Measurements from ENCODE around the gene HNF1A. TPM values are rescaled to one million over a fixed set of nuclear protein-coding genes. Genes with fewer than 3 reads are reported as not detected.

HNF1A gene
- total and polyA plus RNA-seq, 9 of the 15 experiments (the other 6 are each of a cell fraction or from before 2014, with no cell fraction given), result not detected

DNA sequence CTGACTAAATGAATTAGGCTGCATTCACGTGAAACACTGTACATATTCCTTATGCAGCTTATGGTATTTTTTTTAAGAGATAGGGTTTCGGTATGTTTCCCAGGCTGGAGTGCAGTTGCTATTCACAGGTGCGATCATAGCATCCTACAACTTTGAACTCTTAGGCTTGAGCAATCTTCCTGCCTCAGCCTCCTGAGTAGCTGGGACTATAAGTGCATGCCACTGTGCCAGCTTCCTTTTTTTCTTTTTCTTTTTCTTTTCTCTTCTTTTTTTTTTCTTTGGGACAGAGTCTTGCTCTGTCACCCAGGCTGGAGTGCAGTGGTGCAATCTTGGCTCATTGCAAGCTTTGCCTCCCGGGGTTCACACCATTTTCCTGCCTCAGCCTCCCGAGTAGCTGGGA, 38.3 kb upstream of the HNF1A start (continued):
- TF ChIP-seq GATAD2B (IDR thresholded peaks at IDR 0.05; ENCODE audit: borderline replicate concordance) (no peak), IRF9 (tag; IDR thresholded peaks at IDR 0.05) (no peak), NFIX (CRISPR knock-in tag; IDR thresholded peaks at IDR 0.05; ENCODE audit: low read depth) (no peak), HNRNPLL (IDR thresholded peaks at IDR 0.05; ENCODE audit: low read depth, low read length, poor library complexity, severe bottlenecking) (no peak)
- TF ChIP-seq, protein P1, sequence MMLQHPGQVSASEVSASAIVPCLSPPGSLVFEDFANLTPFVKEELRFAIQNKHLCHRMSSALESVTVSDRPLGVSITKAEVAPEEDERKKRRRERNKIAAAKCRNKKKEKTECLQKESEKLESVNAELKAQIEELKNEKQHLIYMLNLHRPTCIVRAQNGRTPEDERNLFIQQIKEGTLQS (IDR thresholded peaks at IDR 0.05), result no peak
- TF ChIP-seq, protein P1 (CRISPR knock-in tag; conservative IDR thresholded peaks at IDR 0.05), result no peak

GRCh38 chr12:120940799-120941198, 37.5 kb upstream of the HNF1A start:
- DNase-seq (ENCODE audit: extremely low read depth in 1 of 4, low spot score in 3 of 4) (no peak), ATAC-seq (no peak), FAIRE-seq (no peak)
- Histone ChIP-seq H4K20me1 (replicated peaks; ENCODE audit: control insufficient read depth, insufficient read depth, low read length) (no peaks in the 10 kb centered on the region), H3K79me2 (ENCODE audit: control insufficient read depth, insufficient read depth, low read length) (no peaks in the 10 kb centered on the region), H3K9me3 (replicated peaks; ENCODE audit: control insufficient read depth, insufficient read depth, low read depth, low read length) (no peaks in the 10 kb centered on the region), H3K27ac (ENCODE audit: extremely low read depth, low read depth, low read length) (no peak overlapping the region), H2AFZ (ENCODE audit: low read depth, low read length) (no peak overlapping the region), H3K4me3 (no peak overlapping the region), H3K9ac (ENCODE audit: insufficient read depth in 1 of 2, low read depth in 2 of 2, low read length in 2 of 2) (no peak overlapping the region), H3K4me1 (replicated peaks in 1 of 2; ENCODE audit: control insufficient read depth in 2 of 2, insufficient read depth in 2 of 2, low read length in 2 of 2) (peaks cover 3 to 6% of the 10 kb centered on the region in 2 experiments; a peak in 2 of 5 replicates), H3K4me2 (ENCODE audit: insufficient read depth, low read length) (no peak overlapping the region), H3K36me3 (ENCODE audit: control insufficient read depth, insufficient read depth, low read length) (no peaks in the 10 kb centered on the region), H3K9me1 (ENCODE audit: control insufficient read depth, insufficient read depth, low read length) (no peaks in the 10 kb centered on the region), H3K27me3 (ENCODE audit: control insufficient read depth in 2 of 2, insufficient read depth in 2 of 2, low read length in 2 of 2) (peaks cover 5 to 7% of the 10 kb centered on the region in 2 experiments; a peak in 1 of 5 replicates)
- WGBS (ENCODE audit: insufficient coverage, low coverage, missing lambda C conversion rate), result 5% methylated on average over 4 of the region's 5 CpGs
- intact Hi-C loops (cut with micrococcal nuclease), result no loop called here
- BruUV-seq (replicated peaks), result no TSS peak
- POLR2A ChIA-PET, result interaction anchor here (0.6 to 0.9 kb wide), 3 partner anchors 14 to 548 kb away, joined by 3 to 4 read pairs (median 3); no protein-coding TSS in a partner anchor
- no peak for TF ChIP-seq CREBBP (IDR thresholded peaks at IDR 0.05; ENCODE audit: low read depth, low read length)
- TF ChIP-seq, protein P1 (IDR thresholded peaks at IDR 0.05), result peak; percentile 80
- TF ChIP-seq, protein P1 (CRISPR knock-in tag; conservative IDR thresholded peaks at IDR 0.05), result no peak
- peak; percentile 74 for TF ChIP-seq CEBPB (tag; IDR thresholded peaks at IDR 0.05)
- 0 out of 2 replicates have a peak, but pooled peaks have one; percentile 34 for TF ChIP-seq IRF9 (tag; IDR thresholded peaks at IDR 0.05)
- no peak for TF ChIP-seq JUND (IDR thresholded peaks at IDR 0.05; ENCODE audit: borderline replicate concordance, low read depth, low read length)
- TF ChIP-seq JUND (tag; IDR thresholded peaks at IDR 0.05; ENCODE audit: borderline replicate concordance, low read depth, low read length), result peak; percentile 12; the same call in 1 of the 3 replicates
- TF ChIP-seq ATF7 (IDR thresholded peaks at IDR 0.05), result peak; percentile 43; the same call in 1 of the 2 replicates
- TF ChIP-seq ZNF121 (CRISPR knock-in tag; conservative IDR thresholded peaks at IDR 0.05), result 0 out of 2 replicates have a peak, but pooled peaks have one; percentile 21
- no peak for TF ChIP-seq MCM3 (IDR thresholded peaks at IDR 0.05)
- peak; percentile 50 for TF ChIP-seq CEBPG (CRISPR knock-in tag; IDR thresholded peaks at IDR 0.05)
- TF ChIP-seq CEBPG (tag; conservative IDR thresholded peaks at IDR 0.05 in 1 of 2, IDR thresholded peaks at IDR 0.05 in 1 of 2), result peak; percentile 18 to 47; a peak in 2 of 4 replicates
- CTCF ChIA-PET (ENCODE audit: low intra/inter-chr PET ratio), result no interaction called here
- in situ Hi-C loops (cut with MboI), result no loop called here

All from K562 (cell line).